Measurements from ENCODE around the gene TUBA4B. TPM values are rescaled to one million over a fixed set of nuclear protein-coding genes. Genes with fewer than 3 reads are reported as not detected.
A peak's percentile ranks its signal among the peaks of the same experiment; 100 is the strongest.

TUBA4B gene
- total RNA-seq, 1 donor from 2014 or later, result not detected

GRCh38 chr2:219218732-219219701, 34.0 kb upstream of the TUBA4B start, which contains the start of gene ABCB6:
TSS of gene ABCB6 (minus strand) at chr2:219218958. CDS start at chr2:219218673, 285 bp downstream.
- peak; percentile 99 for DNase-seq

GRCh38 chr2:219219784-219220532, 33.1 kb upstream of the TUBA4B start:
- DNase-seq, result no peak

GRCh38 chr2:219220652-219221402, 32.2 kb upstream of the TUBA4B start:
- DNase-seq, result no peak

GRCh38 chr2:219221957-219222518, 31.0 kb upstream of the TUBA4B start:
- DNase-seq, result peak; percentile 32

GRCh38 chr2:219223831-219224610, 29.0 kb upstream of the TUBA4B start:
- no peak for DNase-seq

- DNase-seq, result no peak
Measured at GRCh38 chr2:219225350-219225749, 27.7 kb upstream of the TUBA4B start.

GRCh38 chr2:219228041-219228910, 24.8 kb upstream of the TUBA4B start:
- DNase-seq, result peak; percentile 32

- no peak for DNase-seq
Measured at GRCh38 chr2:219228911-219229304, 24.1 kb upstream of the TUBA4B start.

GRCh38 chr2:219229305-219230058, 23.6 kb upstream of the TUBA4B start, which contains the start of the genes ANKZF1 and ATG9A:
TSS of gene ANKZF1 (plus strand) at chr2:219229806. CDS start at chr2:219230258, 452 bp downstream.
TSS of gene ATG9A (minus strand) at chr2:219229636. CDS start at chr2:219228024, 1,612 bp downstream.
- peak; percentile 99 for DNase-seq

GRCh38 chr2:219230059-219230540, 22.9 kb upstream of the TUBA4B start:
- DNase-seq, result no peak

- DNase-seq, result no peak
Measured at GRCh38 chr2:219234331-219234730, 18.7 kb upstream of the TUBA4B start.

GRCh38 chr2:219243291-219243761, 9.7 kb upstream of the TUBA4B start:
- DNase-seq, result no peak

- DNase-seq, result no peak
Measured at GRCh38 chr2:219244789-219245147, 8.3 kb upstream of the TUBA4B start.

- DNase-seq, result peak; percentile 97
Measured at GRCh38 chr2:219245148-219245898, 7.7 kb upstream of the TUBA4B start, which contains the start of the genes GLB1L and STK16. TSS of gene GLB1L (minus strand) at chr2:219245444. CDS start at chr2:219243573, 1,871 bp downstream. TSS of gene STK16 (plus strand) at chr2:219245479. CDS start at chr2:219246000, 521 bp downstream.

- no peak for DNase-seq
Measured at GRCh38 chr2:219245899-219246230, 7.2 kb upstream of the TUBA4B start.

- DNase-seq, result no peak
Measured at GRCh38 chr2:219246559-219246958, 6.5 kb upstream of the TUBA4B start.

GRCh38 chr2:219247678-219248642, 5.1 kb upstream of the TUBA4B start:
- no peak for DNase-seq

All from tongue (tissue), 2 donors.